SH-SY5Y (cell line): ENCODE results near the gene CROT.

ENCODE experiments used
- GATA2 ChIP-seq: IDR thresholded peaks from 2 replicates; pipeline ENCODE4 v1.6.1; 2011; ENCODE audit warnings: mild to moderate bottlenecking, low read depth, low read length
- GATA3 ChIP-seq: IDR thresholded peaks from 2 replicates; pipeline ENCODE4 v1.6.1; 2011; ENCODE audit warnings: low read depth, mild to moderate bottlenecking, low read length, moderate library complexity

- TF ChIP-seq GATA2 (no peak), GATA3 (no peak)
Measured at GRCh38 chr7:87426160-87426559, 80.7 kb downstream of the CROT start.
